HG03439 (cell line): Measurements from ENCODE around the gene TEX264.
"Not testable (repeated sequence)": the region's sequence is repeated elsewhere in the genome, so short reads cannot be mapped to it uniquely, and the experiment has no call there.

Source experiments
- ATAC-seq: cut with Tn5 transposase; IDR thresholded peaks from one replicate; pipeline ENCODE4 v1.9.1; 2021; ENCODE audit warnings: mild to moderate bottlenecking, moderate library complexity; ENCODE audit not compliant: unreplicated experiment

The TEX264 gene

GRCh38 chr3:51712963-51713362 is 41.9 kb downstream of the TEX264 start:
- ATAC-seq, result no peak

GRCh38 chr3:51715231-51715976 is 44.4 kb downstream of the TEX264 start:
- ATAC-seq, result no peak

GRCh38 chr3:51715977-51716294 is 44.9 kb downstream of the TEX264 start:
- no peak for ATAC-seq

GRCh38 chr3:51716805-51717204 is 45.8 kb downstream of the TEX264 start:
- no peak for ATAC-seq

GRCh38 chr3:51717446-51717845 is 46.4 kb downstream of the TEX264 start:
- ATAC-seq, result no peak

- no peak for ATAC-seq
Measured at GRCh38 chr3:51717947-51718346, 46.9 kb downstream of the TEX264 start.

GRCh38 chr3:51718547-51719409 is 47.7 kb downstream of the TEX264 start:
- peak; percentile 56 for ATAC-seq

GRCh38 chr3:51719410-51720025 is 48.5 kb downstream of the TEX264 start:
- ATAC-seq, result no peak

GRCh38 chr3:51720292-51721061 is 49.4 kb downstream of the TEX264 start:
- ATAC-seq, result no peak

GRCh38 chr3:51721062-51721745 is 50.2 kb downstream of the TEX264 start:
- no peak for ATAC-seq

GRCh38 chr3:51722362-51722761 is 51.3 kb downstream of the TEX264 start:
- ATAC-seq, result no peak

- no peak for ATAC-seq
Measured at GRCh38 chr3:51727500-51727899, 56.4 kb downstream of the TEX264 start.

- no peak for ATAC-seq
Measured at GRCh38 chr3:51729042-51729633, 58.1 kb downstream of the TEX264 start.

GRCh38 chr3:51733859-51734571 is 63.0 kb downstream of the TEX264 start:
- ATAC-seq, result no peak

GRCh38 chr3:51734572-51734907 is 63.5 kb downstream of the TEX264 start:
- no peak for ATAC-seq

- no peak for ATAC-seq
Measured at GRCh38 chr3:51735039-51735438, 64.0 kb downstream of the TEX264 start.

GRCh38 chr3:51735950-51736349 is 64.9 kb downstream of the TEX264 start:
- ATAC-seq, result no peak

- ATAC-seq, result no peak
Measured at GRCh38 chr3:51739110-51739509, 68.1 kb downstream of the TEX264 start.

GRCh38 chr3:51742320-51742719 is 71.3 kb downstream of the TEX264 start:
- ATAC-seq, result not testable (repeated sequence)

GRCh38 chr3:51742978-51743377 is 71.9 kb downstream of the TEX264 start:
- ATAC-seq, result not testable (repeated sequence)
